CD8-positive, alpha-beta memory T cell (primary cell): ENCODE data around the gene PGA3. TPM values are rescaled to one million over a fixed set of nuclear protein-coding genes. Genes with fewer than 3 reads are reported as not detected.
"Not testable (repeated sequence)": the region's sequence is repeated elsewhere in the genome, so short reads cannot be mapped to it uniquely, and the experiment has no call there.

Experiments
- CTCF ChIA-PET: fragments of 350-600 bp; sonication (Branson Sonifier 250); formaldehyde crosslinking; loops from one replicate; lab custom pipeline; 2021; ENCODE audit warnings: antibody characterized with exemption; lab: Charles Lee
- POLR2A ChIA-PET: fragments of 350-600 bp; sonication (Branson Sonifier 250); formaldehyde crosslinking; loops from one replicate; lab custom pipeline; 2021; ENCODE audit warnings: antibody characterized with exemption; lab: Charles Lee
- DNase-seq, 5 donors: peaks; one replicate each; pipeline versions ENCODE4 v3.0.0 to v3.0.0-alpha.2; 2020 to 2022; ENCODE audit warnings: mixed read lengths in 1 of 5
- H3K27ac ChIP-seq: one replicate; pipeline ENCODE4 v1.7.0; 2013; ENCODE audit warnings: low read depth, mild to moderate bottlenecking, low read length, moderate library complexity
- H3K27me3 ChIP-seq: 2 replicates; pipeline ENCODE4 v1.7.0; 2013; ENCODE audit warnings: low read length, mild to moderate bottlenecking; ENCODE audit not compliant: insufficient read depth, poor library complexity, severe bottlenecking
- H3K36me3 ChIP-seq: 2 replicates; pipeline ENCODE4 v1.7.0; 2013; ENCODE audit warnings: mild to moderate bottlenecking, low read length, moderate library complexity; ENCODE audit not compliant: insufficient read depth
- H3K4me1 ChIP-seq: 2 replicates; pipeline ENCODE4 v1.7.0; 2013; ENCODE audit warnings: mild to moderate bottlenecking, low read length, moderate library complexity; ENCODE audit not compliant: insufficient read depth
- H3K4me3 ChIP-seq: 2 replicates; pipeline ENCODE4 v1.7.0; 2013; ENCODE audit warnings: mild to moderate bottlenecking, low read length
- H3K9me3 ChIP-seq: 2 replicates; pipeline ENCODE4 v1.7.0; 2013; ENCODE audit warnings: mild to moderate bottlenecking, low read length
- H3K27ac Mint-ChIP-seq, 8 donors: one replicate each; pipeline ENCODE4 v1.8.0; 2020 to 2021; ENCODE audit warnings: mixed read lengths in 8 of 8, mild to moderate bottlenecking in 6 of 8, inconsistent platforms in 3 of 8, moderate library complexity in 3 of 8
- H3K27me3 Mint-ChIP-seq, 2 donors: one replicate each; pipeline ENCODE4 v1.8.0; 2020 to 2021; ENCODE audit warnings: mixed read lengths in 2 of 2, mild to moderate bottlenecking in 1 of 2, moderate library complexity in 1 of 2
- H3K36me3 Mint-ChIP-seq, 3 donors: one replicate each; pipeline ENCODE4 v1.8.0; 2020 to 2021; ENCODE audit warnings: mixed read lengths in 3 of 3, inconsistent platforms in 1 of 3, mild to moderate bottlenecking in 1 of 3
- H3K4me1 Mint-ChIP-seq, 3 donors: one replicate each; pipeline ENCODE4 v1.8.0; 2020 to 2021; ENCODE audit warnings: mixed read lengths in 3 of 3, inconsistent platforms in 1 of 3, mild to moderate bottlenecking in 1 of 3
- H3K4me3 Mint-ChIP-seq, 7 donors: one replicate each; pipeline ENCODE4 v1.8.0; 2020 to 2021; ENCODE audit warnings: mixed read lengths in 7 of 7, mild to moderate bottlenecking in 6 of 7, moderate library complexity in 4 of 7, inconsistent platforms in 2 of 7
- H3K9me3 Mint-ChIP-seq, 5 donors: one replicate each; pipeline ENCODE4 v1.8.0; 2020 to 2022; ENCODE audit warnings: mixed read lengths in 5 of 5, mild to moderate bottlenecking in 3 of 5, moderate library complexity in 2 of 5, inconsistent platforms in 1 of 5
- polyA plus RNA-seq: library from polyadenylated mRNA; unstranded; fragments of 300-500 nt; fragmentation: Illumina TruSeq; gene quantifications from one replicate; pipeline ENCODE4 v1.2.3, GENCODE V29; 2021
- total RNA-seq, 2 experiments: library from RNA; stranded (reverse); gene quantifications; one replicate each; pipeline ENCODE4 v1.2.3, GENCODE V29; 2021

PGA3 gene
- total and polyA plus RNA-seq, 3 experiments from 2014 or later: not detected

DNA sequence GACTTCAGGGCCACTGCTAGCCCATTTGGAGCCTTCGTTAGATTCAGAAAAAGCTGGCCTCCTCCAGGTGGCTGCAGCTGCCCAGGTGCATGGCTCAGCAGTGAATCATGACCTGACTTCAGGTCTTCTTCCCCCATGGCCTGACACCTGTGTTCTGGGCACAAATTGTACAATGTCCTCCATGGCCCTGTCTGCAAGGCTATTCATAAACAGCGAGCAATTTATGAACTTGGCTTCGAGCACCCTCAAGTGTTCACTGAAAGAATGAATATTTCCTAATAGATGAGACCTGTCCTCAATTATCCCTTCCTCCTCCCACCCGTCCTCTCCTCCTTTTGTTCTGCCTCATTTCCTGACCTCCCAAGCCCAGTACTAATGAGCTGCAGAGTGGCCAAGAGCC lies 29.9 kb upstream of the PGA3 start:
- DNase-seq: no peak
- H3K27ac Mint-ChIP-seq: peak overlapping the region in 1 of 8 donors; percentile 49
- CTCF ChIA-PET: interaction anchor here (1.3 kb wide), 1 partner anchor 14 kb away, joined by 6 read pairs; no protein-coding TSS in a partner anchor
- Histone ChIP-seq H3K27ac (no peak overlapping the region), H3K9me3 (no peaks in the 10 kb centered on the region), H3K4me3 (no peak overlapping the region), H3K4me1 (peaks cover 13% of the 10 kb centered on the region), H3K36me3 (no peaks in the 10 kb centered on the region), H3K27me3 (no peaks in the 10 kb centered on the region)
- H3K27me3 Mint-ChIP-seq: peaks cover 7 to 9% of the 10 kb centered on the region in 2 donors
- no peak overlapping the region for H3K4me3 Mint-ChIP-seq
- H3K4me1 Mint-ChIP-seq: peaks cover 11 to 15% (median 12%) of the 10 kb centered on the region in 3 donors
- H3K36me3 Mint-ChIP-seq: no peaks in the 10 kb centered on the region
- POLR2A ChIA-PET: no interaction called here
- H3K9me3 Mint-ChIP-seq: peaks cover 0 to 3% (median 0%) of the 10 kb centered on the region in 5 donors

DNA sequence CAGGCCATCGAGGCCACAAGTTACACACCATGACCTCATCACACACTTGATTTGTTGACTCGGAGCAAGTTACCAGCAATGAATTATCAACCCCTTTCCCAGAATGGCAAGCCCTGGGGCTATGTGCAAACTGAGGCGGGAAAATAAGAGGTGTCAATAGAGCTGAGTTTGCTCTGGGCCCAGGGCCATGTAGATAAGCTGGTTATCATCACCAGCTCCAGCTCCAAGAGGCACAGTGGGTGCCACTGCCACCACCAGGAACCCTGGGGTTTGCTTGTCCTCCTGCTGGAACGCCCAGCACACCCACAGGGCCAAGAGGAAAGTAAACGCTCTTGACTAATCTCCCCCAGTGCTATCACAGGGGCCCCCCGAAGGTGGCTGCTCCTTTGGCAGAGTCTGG lies 29.0 kb upstream of the PGA3 start:
- H3K27ac Mint-ChIP-seq: peak overlapping the region in 1 of 8 donors; percentile 23
- no peaks in the 10 kb centered on the region for H3K27me3 ChIP-seq
- H3K36me3 Mint-ChIP-seq: no peaks in the 10 kb centered on the region
- CTCF ChIA-PET: interaction anchor here (1.3 kb wide), 1 partner anchor 13 kb away, joined by 6 read pairs; no protein-coding TSS in a partner anchor
- no peak for DNase-seq
- H3K9me3 Mint-ChIP-seq: peaks cover 0 to 3% (median 0%) of the 10 kb centered on the region in 5 donors
- POLR2A ChIA-PET: no interaction called here
- H3K4me3 Mint-ChIP-seq: no peak overlapping the region
- H3K4me3 ChIP-seq: no peak overlapping the region
- H3K4me1 Mint-ChIP-seq: peaks cover 11 to 12% (median 12%) of the 10 kb centered on the region in 3 donors
- no peaks in the 10 kb centered on the region for H3K36me3 ChIP-seq
- peaks cover 7 to 12% of the 10 kb centered on the region in 2 donors for H3K27me3 Mint-ChIP-seq
- H3K9me3 ChIP-seq: no peaks in the 10 kb centered on the region
- H3K4me1 ChIP-seq: peaks cover 13% of the 10 kb centered on the region
- no peak overlapping the region for H3K27ac ChIP-seq

DNA sequence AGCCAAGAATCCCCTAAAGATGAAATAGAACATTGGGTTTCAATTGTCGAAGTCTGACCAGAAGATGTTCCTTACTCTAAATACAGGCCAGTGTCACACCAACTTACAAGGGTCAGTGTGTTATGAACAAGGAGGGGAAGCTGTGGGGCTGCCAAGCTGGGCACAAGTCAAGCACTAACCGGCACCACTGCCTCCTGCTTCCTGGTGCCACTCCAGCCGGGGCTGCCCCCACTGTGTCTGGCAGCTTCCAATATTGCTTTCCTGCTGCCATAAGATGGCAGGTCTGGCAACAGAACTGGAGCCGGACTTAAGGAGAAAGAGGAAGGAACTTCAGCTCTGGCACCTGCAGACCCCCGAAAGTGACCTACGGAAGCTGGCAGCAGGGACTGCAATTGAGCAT lies 28.4 kb upstream of the PGA3 start:
- Mint-ChIP-seq H3K4me1 (peaks cover 11 to 12% (median 12%) of the 10 kb centered on the region in 3 donors), H3K36me3 (no peaks in the 10 kb centered on the region), H3K27ac (no peak overlapping the region), H3K9me3 (peaks cover 0 to 3% (median 0%) of the 10 kb centered on the region in 5 donors), H3K27me3 (peaks cover 7 to 16% of the 10 kb centered on the region in 2 donors), H3K4me3 (no peak overlapping the region)
- ChIA-PET CTCF (no interaction called here), POLR2A (no interaction called here)
- Histone ChIP-seq H3K4me1 (peaks cover 13% of the 10 kb centered on the region), H3K27me3 (no peaks in the 10 kb centered on the region), H3K27ac (no peak overlapping the region), H3K4me3 (no peak overlapping the region), H3K9me3 (no peaks in the 10 kb centered on the region), H3K36me3 (no peaks in the 10 kb centered on the region)
- DNase-seq: no peak

DNA sequence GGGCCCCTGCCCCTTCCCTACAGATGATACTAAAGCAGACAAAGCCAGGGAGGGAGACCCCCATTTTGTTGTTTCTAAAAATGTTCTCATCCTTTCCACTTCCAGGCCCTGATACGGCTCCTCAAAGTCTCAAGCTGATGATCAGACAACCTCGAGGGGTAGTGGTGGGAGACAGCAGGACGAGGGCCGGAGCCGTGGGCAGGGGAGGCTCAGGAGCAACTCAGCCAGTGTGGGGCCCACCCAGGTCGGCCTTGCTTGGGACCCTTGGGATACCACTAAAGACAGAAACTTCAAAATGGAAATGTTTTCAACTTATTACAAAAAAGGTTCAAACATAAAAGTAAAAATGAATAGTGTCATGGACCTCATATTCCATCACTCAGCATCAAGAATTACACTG lies 26.9 kb upstream of the PGA3 start:
- peaks cover 11 to 12% (median 12%) of the 10 kb centered on the region in 3 donors for H3K4me1 Mint-ChIP-seq
- CTCF ChIA-PET: interaction anchor here (1.8 kb wide), 1 partner anchor 11 kb away, joined by 7 read pairs; no protein-coding TSS in a partner anchor
- Histone ChIP-seq H3K27ac (no peak overlapping the region), H3K27me3 (no peaks in the 10 kb centered on the region), H3K4me1 (peaks cover 13% of the 10 kb centered on the region), H3K4me3 (no peak overlapping the region), H3K9me3 (no peaks in the 10 kb centered on the region), H3K36me3 (no peaks in the 10 kb centered on the region)
- peaks cover 0 to 3% (median 0%) of the 10 kb centered on the region in 5 donors for H3K9me3 Mint-ChIP-seq
- H3K27ac Mint-ChIP-seq: peak overlapping the region in 1 of 8 donors; percentile 90
- H3K36me3 Mint-ChIP-seq: no peaks in the 10 kb centered on the region
- peaks cover 13 to 24% of the 10 kb centered on the region in 2 donors for H3K27me3 Mint-ChIP-seq
- POLR2A ChIA-PET: no interaction called here
- H3K4me3 Mint-ChIP-seq: no peak overlapping the region
- no peak for DNase-seq

DNA sequence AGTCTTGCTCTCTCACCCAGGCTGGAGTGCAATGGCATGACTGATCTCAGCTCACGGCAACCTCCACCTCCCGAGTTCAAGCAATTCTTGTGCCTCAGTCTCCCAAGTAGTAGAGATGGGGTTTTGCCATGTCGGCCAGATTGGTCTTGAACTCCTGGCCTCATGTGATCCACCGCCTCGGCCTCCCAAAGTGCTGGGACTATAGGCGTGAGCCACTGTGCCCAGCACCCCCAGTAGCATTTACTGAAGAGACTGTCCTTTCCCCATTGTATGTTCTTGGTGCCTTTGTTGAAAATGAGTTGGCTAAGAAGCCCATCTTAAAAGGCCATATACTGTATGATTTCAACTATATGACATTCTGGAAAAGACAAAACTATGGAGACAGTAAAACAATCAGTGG lies 23.1 kb upstream of the PGA3 start:
- H3K4me1 Mint-ChIP-seq, H3K9me3 Mint-ChIP-seq, H3K4me3 ChIP-seq, H3K4me1 ChIP-seq, H3K27ac Mint-ChIP-seq, CTCF ChIA-PET, H3K27me3 ChIP-seq, H3K27ac ChIP-seq, H3K36me3 Mint-ChIP-seq, H3K4me3 Mint-ChIP-seq, POLR2A ChIA-PET, H3K9me3 ChIP-seq, DNase-seq, H3K36me3 ChIP-seq: not testable (repeated sequence)
- H3K27me3 Mint-ChIP-seq: peaks cover 9 to 26% of the 10 kb centered on the region in 2 donors

DNA sequence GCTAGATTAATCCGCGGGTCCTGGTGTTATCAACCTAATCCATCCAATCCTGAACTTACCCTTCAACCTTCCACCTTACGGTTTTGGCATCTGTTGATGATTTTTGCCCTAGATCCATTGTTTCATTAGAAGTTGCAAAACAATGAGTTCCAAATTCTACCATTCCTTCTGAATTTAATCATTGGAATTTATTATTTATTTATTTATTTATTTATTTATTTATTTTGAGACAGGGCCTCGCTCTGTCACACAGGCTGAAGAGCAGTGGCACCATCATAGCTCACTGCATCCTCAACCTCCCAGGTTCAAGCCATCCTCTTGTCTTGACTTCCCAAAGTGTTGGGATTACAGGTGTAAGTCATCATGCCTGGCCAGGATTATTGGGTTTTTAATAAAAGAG lies 21.8 kb upstream of the PGA3 start:
- Histone ChIP-seq H3K27ac (no peak overlapping the region), H3K4me3 (no peak overlapping the region)
- CTCF ChIA-PET: no interaction called here

DNA sequence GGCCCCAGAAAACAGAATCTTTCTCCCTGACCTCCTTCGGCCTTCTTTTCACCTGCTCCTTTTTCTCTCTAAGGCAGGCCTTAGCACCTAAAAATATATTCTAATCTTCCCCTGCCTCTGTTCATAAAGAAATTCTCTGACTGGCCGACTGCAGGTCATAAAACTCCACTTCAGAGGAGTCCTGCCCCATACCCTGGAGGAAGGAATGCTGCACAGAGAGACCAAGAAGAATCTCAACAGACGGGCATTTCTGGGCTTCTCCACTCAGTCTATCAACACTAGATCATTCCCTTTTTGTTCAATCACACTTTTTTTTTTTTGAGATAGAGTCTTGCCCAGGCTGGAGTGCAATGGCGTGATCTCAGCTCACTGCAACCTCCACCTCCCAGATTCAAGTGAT lies 19.7 kb upstream of the PGA3 start:
- H3K27me3 Mint-ChIP-seq: peaks cover 6 to 20% of the 10 kb centered on the region in 2 donors
- no peaks in the 10 kb centered on the region for H3K4me1 ChIP-seq
- no peaks in the 10 kb centered on the region for H3K4me1 Mint-ChIP-seq
- H3K27me3 ChIP-seq: no peaks in the 10 kb centered on the region
- H3K36me3 Mint-ChIP-seq: no peaks in the 10 kb centered on the region
- POLR2A ChIA-PET: no interaction called here
- H3K27ac Mint-ChIP-seq: peak overlapping the region in 1 of 8 donors; percentile 47
- H3K9me3 ChIP-seq: no peaks in the 10 kb centered on the region
- CTCF ChIA-PET: no interaction called here
- H3K9me3 Mint-ChIP-seq: no peaks in the 10 kb centered on the region
- no peak overlapping the region for H3K4me3 ChIP-seq
- no peak overlapping the region for H3K4me3 Mint-ChIP-seq
- no peaks in the 10 kb centered on the region for H3K36me3 ChIP-seq
- DNase-seq: no peak
- H3K27ac ChIP-seq: no peak overlapping the region

More for the DNA sequence above, 21.8 kb upstream of the PGA3 start:
- no peak for DNase-seq
- Histone ChIP-seq H3K4me1 (no peaks in the 10 kb centered on the region), H3K27me3 (no peaks in the 10 kb centered on the region), H3K36me3 (no peaks in the 10 kb centered on the region), H3K9me3 (no peaks in the 10 kb centered on the region)
- H3K27ac Mint-ChIP-seq: no peak overlapping the region
- peaks cover 6 to 20% of the 10 kb centered on the region in 2 donors for H3K27me3 Mint-ChIP-seq
- H3K4me1 Mint-ChIP-seq: no peaks in the 10 kb centered on the region
- H3K9me3 Mint-ChIP-seq: no peaks in the 10 kb centered on the region
- no peaks in the 10 kb centered on the region for H3K36me3 Mint-ChIP-seq
- H3K4me3 Mint-ChIP-seq: no peak overlapping the region
- POLR2A ChIA-PET: no interaction called here

DNA sequence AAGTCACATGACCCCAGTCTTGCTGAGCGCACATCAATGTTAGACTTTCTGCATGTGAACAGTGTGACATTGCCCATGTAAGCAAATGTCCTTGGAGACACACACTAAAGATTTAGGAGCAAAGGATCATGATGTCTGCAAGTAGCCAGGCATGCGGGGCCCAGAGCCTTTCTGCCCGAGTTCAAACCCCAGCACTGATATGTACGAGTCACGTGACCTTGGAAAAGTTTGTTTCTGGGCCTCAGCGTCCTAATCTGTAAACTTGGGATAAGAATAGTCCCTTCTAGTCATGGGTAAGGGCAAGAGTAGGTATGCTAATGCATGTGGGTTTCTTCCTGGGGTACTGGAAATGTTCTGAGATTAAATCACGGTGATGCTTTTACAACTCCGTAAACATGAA lies 16.8 kb upstream of the PGA3 start:
- Histone ChIP-seq H3K4me1 (no peaks in the 10 kb centered on the region), H3K27me3 (no peaks in the 10 kb centered on the region), H3K36me3 (no peaks in the 10 kb centered on the region), H3K4me3 (no peak overlapping the region), H3K9me3 (no peaks in the 10 kb centered on the region), H3K27ac (no peak overlapping the region)
- CTCF ChIA-PET: interaction anchor here (0.9 to 3.5 kb wide), 20 partner anchors 8 to 393 kb away, joined by 3 to 35 read pairs (median 4); no protein-coding TSS in a partner anchor
- Mint-ChIP-seq H3K27me3 (peaks cover 0 to 14% of the 10 kb centered on the region in 2 donors), H3K4me3 (no peak overlapping the region), H3K4me1 (no peaks in the 10 kb centered on the region), H3K36me3 (no peaks in the 10 kb centered on the region), H3K9me3 (peaks cover 0 to 1% (median 0%) of the 10 kb centered on the region in 5 donors), H3K27ac (no peak overlapping the region)
- no peak for DNase-seq
- POLR2A ChIA-PET: no interaction called here
